Measurements from ENCODE around the gene PKP2. TPM values are rescaled to one million over a fixed set of nuclear protein-coding genes. Genes with fewer than 3 reads are reported as not detected.

Gene PKP2
- total RNA-seq, 1 donor from 2014 or later: 65.3 TPM

DNA sequence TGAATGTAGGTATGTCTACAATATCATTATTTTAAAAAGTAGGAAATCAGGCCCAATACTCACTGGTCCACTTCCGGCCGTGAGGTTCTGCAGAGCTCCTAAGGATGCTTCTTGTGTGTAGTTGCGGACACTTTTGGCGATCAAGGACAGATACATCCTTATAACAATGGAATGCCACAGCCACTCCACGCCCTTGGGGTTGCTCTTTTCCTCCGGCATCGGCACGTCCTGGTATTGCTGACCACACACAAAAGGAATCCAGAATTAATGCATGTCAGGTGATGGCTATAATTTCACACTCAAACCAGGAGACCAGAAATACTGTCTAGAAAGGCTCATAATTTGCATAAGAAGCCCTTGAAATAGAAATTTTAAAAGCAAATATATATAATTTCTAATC lies 75.3 kb downstream of the PKP2 start:
- TF ChIP-seq, protein P1, sequence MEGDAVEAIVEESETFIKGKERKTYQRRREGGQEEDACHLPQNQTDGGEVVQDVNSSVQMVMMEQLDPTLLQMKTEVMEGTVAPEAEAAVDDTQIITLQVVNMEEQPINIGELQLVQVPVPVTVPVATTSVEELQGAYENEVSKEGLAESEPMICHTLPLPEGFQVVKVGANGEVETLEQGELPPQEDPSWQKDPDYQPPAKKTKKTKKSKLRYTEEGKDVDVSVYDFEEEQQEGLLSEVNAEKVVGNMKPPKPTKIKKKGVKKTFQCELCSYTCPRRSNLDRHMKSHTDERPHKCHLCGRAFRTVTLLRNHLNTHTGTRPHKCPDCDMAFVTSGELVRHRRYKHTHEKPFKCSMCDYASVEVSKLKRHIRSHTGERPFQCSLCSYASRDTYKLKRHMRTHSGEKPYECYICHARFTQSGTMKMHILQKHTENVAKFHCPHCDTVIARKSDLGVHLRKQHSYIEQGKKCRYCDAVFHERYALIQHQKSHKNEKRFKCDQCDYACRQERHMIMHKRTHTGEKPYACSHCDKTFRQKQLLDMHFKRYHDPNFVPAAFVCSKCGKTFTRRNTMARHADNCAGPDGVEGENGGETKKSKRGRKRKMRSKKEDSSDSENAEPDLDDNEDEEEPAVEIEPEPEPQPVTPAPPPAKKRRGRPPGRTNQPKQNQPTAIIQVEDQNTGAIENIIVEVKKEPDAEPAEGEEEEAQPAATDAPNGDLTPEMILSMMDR (IDR thresholded peaks at IDR 0.05; ENCODE audit: unreplicated experiment): no peak
- H3K27ac Mint-ChIP-seq: peak overlapping the region; percentile 93
- peaks cover 43% of the 10 kb centered on the region for H3K36me3 Mint-ChIP-seq
- H3K4me1 Mint-ChIP-seq: peaks cover 12% of the 10 kb centered on the region
- H3K4me3 Mint-ChIP-seq: no peak overlapping the region
- H3K9me3 Mint-ChIP-seq: no peaks in the 10 kb centered on the region
- no peak for DNase-seq (ENCODE audit: low spot score in 2 of 2, unreplicated experiment in 2 of 2)
- H3K27me3 Mint-ChIP-seq (ENCODE audit: low read depth): no peaks in the 10 kb centered on the region

DNA sequence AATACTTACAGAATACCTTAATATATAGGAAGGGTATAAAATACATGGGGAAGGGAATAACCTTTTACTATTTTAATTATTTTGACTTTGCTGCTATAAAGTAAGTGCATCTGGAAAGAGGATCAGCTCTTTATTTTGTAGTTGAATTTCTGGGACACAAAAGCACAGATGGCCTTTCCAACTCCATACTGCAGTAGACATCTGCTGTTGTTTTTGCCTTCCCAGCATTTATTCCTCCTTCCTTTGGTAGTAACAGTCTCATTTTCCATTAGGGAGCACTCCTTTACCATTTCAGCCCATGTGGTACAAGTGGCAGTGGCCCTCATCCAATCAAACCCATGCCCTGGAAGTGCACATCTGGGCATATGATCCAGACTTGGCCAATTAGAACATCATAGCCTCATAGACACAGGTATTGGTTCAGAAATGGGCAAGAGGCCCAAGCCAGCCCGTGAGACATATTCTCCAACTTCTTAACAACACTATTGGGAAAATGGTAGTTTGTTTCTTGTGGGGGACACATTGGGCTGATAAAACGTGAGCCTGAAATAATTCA lies 76.1 kb downstream of the PKP2 start:
- H3K4me1 Mint-ChIP-seq: peaks cover 12% of the 10 kb centered on the region
- H3K4me3 Mint-ChIP-seq: no peak overlapping the region
- no peaks in the 10 kb centered on the region for H3K9me3 Mint-ChIP-seq
- H3K27me3 Mint-ChIP-seq (ENCODE audit: low read depth): no peaks in the 10 kb centered on the region
- TF ChIP-seq, protein P1 (IDR thresholded peaks at IDR 0.05; ENCODE audit: unreplicated experiment): no peak
- H3K27ac Mint-ChIP-seq: peak overlapping the region; percentile 64
- no peak for DNase-seq (ENCODE audit: low spot score in 2 of 2, unreplicated experiment in 2 of 2)
- H3K36me3 Mint-ChIP-seq: peaks cover 49% of the 10 kb centered on the region

DNA sequence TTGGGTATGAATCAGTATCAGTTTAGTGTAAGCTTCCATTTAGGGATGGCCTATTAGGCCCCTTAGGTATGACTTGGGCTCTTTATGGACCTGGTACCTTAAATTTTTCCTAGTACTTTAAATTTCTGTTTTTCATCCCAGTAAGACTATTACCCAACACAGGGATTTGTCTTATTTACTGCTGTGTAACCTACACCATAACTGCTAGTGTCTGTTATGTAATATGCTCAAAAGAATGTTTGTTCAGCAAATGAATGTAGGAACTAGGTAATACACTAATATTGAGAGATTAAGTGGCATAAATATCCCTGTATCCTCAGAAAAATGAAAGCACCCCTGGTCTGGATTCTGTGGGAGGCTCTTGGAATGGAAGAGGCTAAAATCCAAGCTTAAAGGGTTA lies 77.2 kb downstream of the PKP2 start:
- DNase-seq (ENCODE audit: low spot score in 2 of 2, unreplicated experiment in 2 of 2): no peak
- Mint-ChIP-seq H3K4me3 (no peak overlapping the region), H3K36me3 (peaks cover 55% of the 10 kb centered on the region), H3K4me1 (peaks cover 12% of the 10 kb centered on the region), H3K27me3 (ENCODE audit: low read depth) (no peaks in the 10 kb centered on the region), H3K9me3 (no peaks in the 10 kb centered on the region), H3K27ac (no peak overlapping the region)
- TF ChIP-seq, protein P1 (IDR thresholded peaks at IDR 0.05; ENCODE audit: unreplicated experiment): no peak

DNA sequence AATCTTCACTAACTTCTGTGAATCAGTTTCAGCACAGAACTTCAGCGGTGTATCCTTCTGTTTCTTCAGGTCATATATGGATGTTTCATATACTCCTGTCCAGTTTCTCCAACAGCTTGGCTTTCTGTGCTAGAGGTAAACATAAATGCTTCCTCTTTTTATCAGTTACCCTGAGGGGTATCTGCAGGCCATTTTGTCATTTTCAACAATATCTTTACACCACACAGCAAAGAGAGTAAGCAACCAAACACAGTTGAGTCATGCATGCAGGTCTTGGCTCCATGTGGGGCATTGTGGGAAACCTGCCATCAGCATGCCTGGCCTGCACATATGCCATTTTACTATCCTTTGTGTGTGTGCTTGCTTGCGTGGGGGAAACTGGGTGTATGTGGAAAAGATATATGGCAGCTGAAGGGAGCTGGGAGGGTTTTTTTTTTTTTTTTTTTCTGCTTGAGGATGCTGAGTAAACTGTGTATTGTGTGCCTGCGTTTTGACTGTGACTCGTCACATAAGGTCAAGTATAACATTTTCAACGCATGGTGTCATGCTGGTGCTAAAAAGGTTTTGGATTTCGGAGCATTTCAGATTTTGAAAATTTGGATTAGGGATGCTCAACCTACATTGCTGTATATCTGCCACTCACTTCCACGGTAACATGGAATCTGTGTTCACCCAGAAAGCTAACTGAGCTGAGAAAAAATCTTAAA lies 84.7 kb downstream of the PKP2 start:
- TF ChIP-seq, protein P1 (IDR thresholded peaks at IDR 0.05; ENCODE audit: unreplicated experiment): no peak
- H3K36me3 Mint-ChIP-seq: peaks cover 74% of the 10 kb centered on the region
- no peak for DNase-seq (ENCODE audit: low spot score in 2 of 2, unreplicated experiment in 2 of 2)
- no peaks in the 10 kb centered on the region for H3K27me3 Mint-ChIP-seq (ENCODE audit: low read depth)
- H3K9me3 Mint-ChIP-seq: peaks cover 29% of the 10 kb centered on the region
- no peak overlapping the region for H3K4me3 Mint-ChIP-seq
- no peak overlapping the region for H3K27ac Mint-ChIP-seq
- no peaks in the 10 kb centered on the region for H3K4me1 Mint-ChIP-seq

DNA sequence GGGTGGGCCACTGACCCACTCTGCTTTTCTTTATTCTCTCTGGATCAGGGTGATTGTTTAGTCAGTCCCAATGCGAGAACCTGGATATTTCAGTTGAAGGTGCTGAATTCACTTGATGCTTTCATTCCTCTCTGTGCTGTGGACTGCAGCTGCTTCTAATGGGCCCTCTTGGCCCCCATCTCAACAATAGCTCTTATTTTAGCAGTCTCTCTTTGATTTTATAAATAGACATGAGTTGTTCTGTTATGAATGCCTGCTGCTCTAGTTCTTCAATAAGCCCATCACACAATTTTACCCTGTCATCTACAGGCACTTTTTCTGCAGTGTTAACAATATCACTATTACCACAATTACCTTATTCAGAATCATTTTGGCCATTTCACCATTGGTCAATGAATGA lies 86.7 kb downstream of the PKP2 start:
- Mint-ChIP-seq H3K9me3 (peaks cover 47% of the 10 kb centered on the region), H3K4me3 (no peak overlapping the region), H3K27ac (no peak overlapping the region), H3K27me3 (ENCODE audit: low read depth) (no peaks in the 10 kb centered on the region), H3K36me3 (peaks cover 77% of the 10 kb centered on the region), H3K4me1 (no peaks in the 10 kb centered on the region)
- DNase-seq (ENCODE audit: low spot score in 2 of 2, unreplicated experiment in 2 of 2): no peak
- TF ChIP-seq, protein P1 (IDR thresholded peaks at IDR 0.05; ENCODE audit: unreplicated experiment): no peak
